Transverse colon (tissue), 4 donors: ENCODE data around the gene HMGN4.

Experiments
- CTCF ChIP-seq, 5 experiments: fragments of 200-600 bp in 3 of 5; fragments of 450-650 bp in 2 of 5; sonication (generic) in 3 of 5; IDR thresholded peaks; 1 replicate in 2 of 5; 2 replicates in 3 of 5; pipeline ENCODE4 v1.5.1; 2016 to 2017; ENCODE audit warnings: antibody characterized with exemption in 5 of 5, inconsistent platforms in 3 of 5, mild to moderate bottlenecking in 2 of 5, moderate library complexity in 1 of 5
- POLR2AphosphoS5 ChIP-seq, 3 donors: sonication (generic); formaldehyde crosslinking; IDR thresholded peaks; one replicate each; pipeline ENCODE4 v1.6.1; 2016; ENCODE audit warnings: antibody characterized with exemption in 3 of 3

GRCh38 chr6:26493258-26493657, 44.9 kb upstream of the HMGN4 start:
- TF ChIP-seq CTCF (IDR thresholded peaks at IDR 0.05) (no peak), POLR2AphosphoS5 (IDR thresholded peaks at IDR 0.05) (no peak)
